Stimulated activated CD8-positive, alpha-beta memory T cell treated with anti-CD3 and anti-CD28 coated beads, Interleukin-2, amount 100 ng/mL, for 48 hours (primary cell): ENCODE results near the gene SIGLEC10.

Source experiments
- DNase-seq, 2 donors: peaks; one replicate each; pipeline ENCODE4 v3.0.0-alpha.2; 2020; ENCODE audit warnings: low read depth in 2 of 2

Gene SIGLEC10

DNA sequence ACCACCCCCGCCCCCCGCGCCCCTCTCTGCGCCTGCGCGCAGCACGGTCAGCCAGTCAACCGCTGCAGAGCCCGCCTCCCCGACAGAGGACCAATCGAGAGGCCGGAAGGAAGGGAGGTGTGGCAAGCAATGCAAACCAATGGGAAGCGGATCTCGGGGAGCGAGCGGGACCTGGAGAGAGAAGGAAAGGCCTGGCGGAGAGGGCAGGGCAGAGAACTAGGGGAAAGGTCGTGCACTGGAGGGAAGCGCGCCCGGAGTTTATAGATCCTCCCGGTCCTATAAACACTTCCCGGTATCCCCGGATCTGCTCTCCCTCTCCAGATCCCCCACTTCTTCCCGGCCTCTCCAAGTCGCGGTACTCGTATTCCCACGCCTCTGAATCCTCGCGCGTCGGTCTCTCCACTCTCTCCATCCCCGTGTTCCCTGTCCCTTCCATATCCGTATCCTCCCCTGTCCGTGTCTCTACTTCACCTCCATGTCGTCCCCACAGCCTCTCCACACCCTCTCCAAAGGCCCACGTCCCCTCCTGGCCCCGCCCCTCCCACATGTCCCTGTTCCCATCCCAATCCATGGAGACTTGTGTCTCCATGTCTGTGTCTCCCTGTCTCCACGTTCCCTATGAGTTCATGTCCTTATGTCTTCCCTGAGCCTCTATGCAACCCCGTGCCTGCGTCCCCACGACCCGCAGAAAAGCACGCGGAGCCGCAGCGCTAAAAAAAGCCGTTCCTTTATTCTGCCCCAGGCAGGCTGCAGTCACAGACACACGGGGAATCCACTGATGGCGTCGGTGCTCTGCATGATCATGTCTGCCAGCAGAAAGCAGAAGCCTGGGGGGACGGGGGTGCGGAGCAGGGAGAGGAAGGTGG lies 50.8 kb downstream of the SIGLEC10 start:
- peak; percentile 91 to 92 for DNase-seq

- DNase-seq, result no peak
These were observed 51.5 kb downstream of the SIGLEC10 start, which contains the start of gene ETFB for GRCh38 chr19:51365965-51366388. ETFB (minus strand) TSS chr19:51366388; CDS start chr19:51366326, 62 bp downstream.

DNA sequence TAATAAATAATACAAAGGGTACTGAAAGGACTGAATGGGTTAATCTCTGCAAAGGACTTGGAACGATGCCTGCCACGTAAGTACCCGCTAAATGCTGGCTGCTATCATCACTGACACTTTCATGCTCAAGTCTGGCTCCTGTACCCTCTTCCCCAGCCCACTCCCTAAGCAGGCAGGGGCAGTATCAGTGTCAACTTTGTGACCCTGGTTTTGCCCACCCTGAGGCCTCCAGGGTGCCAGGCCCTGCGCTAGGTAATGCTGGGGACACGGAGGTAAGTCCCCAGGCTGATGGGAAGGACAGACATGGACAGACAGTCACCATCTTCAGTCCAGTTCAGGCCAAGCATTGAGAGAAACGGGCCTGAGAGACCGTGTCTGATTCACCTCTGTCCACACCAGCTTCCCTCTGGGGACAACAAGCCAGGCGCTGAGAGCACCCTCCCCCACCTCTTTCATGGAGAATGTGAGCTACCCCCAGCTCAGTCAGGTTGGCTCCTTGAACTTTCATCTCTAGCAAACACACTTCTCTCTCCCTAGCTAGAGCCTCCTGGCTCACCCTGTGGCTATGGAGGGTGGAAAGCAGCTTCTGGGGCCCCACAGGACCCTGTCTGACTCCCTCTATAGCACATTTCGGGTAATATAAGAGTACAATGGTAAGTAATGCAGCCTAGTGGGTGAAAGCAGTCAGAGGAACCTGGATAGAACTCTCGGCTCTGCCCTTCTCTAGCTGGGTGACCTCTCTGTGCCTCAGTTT lies 52.1 kb downstream of the SIGLEC10 start:
- no peak for DNase-seq

GRCh38 chr19:51364200-51365106 lies 53.0 kb downstream of the SIGLEC10 start:
- DNase-seq, result no peak

DNA sequence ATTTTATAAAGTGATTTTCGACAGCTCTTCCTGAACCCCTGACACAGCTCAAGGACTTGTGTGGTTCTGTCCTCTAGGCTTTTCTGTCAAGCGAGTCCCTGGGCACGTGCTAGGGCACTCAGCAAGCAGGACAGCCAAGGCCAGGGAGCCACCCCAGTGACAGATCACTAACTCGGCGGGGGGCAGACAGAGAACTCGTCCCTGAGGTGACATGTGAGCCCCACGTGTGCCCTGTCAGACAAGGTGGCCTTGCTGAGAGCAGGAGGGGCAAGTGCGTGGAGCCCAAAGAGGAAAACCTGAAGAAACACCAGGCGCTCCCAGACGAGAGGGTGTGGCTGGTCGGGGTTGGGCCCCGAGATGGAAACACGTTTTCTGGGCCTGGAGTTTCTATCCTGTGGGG lies 56.2 kb downstream of the SIGLEC10 start:
- no peak for DNase-seq
